GM19397 (cell line): ENCODE results near the gene PPP6R2.

Experiments used
- ATAC-seq: cut with Tn5 transposase; IDR thresholded peaks from one replicate; pipeline ENCODE4 v1.9.1; 2021; ENCODE audit warnings: mild to moderate bottlenecking, moderate library complexity; ENCODE audit not compliant: unreplicated experiment

Gene PPP6R2

GRCh38 chr22:50443197-50443596 lies 100.1 kb downstream of the PPP6R2 start:
- no peak for ATAC-seq

DNA sequence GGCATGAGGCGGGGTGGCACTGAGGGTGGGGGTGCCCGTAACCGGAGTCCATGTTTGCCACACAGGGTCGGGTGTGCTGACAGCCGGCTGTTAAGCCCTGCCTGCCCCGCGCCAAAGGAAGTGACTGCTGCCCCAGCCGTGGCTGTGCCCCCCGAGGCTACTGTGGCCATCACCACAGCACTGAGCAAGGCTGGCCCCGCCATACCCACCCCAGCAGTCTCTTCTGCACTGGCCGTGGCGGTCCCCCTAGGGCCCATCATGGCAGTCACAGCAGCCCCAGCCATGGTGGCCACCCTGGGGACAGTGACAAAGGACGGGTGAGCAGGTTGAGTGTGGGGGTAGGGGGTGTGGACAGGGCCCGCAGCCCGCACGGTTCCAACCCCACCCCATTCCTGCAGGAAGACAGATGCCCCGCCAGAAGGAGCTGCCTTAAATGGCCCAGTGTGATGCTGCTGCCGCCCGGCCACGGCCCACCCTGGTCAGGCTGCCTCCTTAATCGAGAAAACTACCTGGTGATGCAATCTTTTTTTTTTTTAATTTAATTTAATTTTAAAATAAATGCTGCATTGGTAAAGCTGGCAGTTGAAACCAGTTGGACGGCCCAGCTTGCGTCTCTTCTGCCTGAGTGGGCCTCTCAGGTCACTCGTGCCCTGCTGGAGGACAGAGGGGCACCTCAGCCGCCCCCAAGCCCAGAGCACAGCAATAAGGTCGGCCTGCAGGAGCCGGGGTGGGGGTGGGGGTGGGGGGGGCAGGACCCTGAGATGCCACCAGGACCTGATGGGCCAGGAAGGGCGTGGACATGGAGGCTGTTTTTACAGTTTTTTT lies 100.9 kb downstream of the PPP6R2 start:
- no peak for ATAC-seq

DNA sequence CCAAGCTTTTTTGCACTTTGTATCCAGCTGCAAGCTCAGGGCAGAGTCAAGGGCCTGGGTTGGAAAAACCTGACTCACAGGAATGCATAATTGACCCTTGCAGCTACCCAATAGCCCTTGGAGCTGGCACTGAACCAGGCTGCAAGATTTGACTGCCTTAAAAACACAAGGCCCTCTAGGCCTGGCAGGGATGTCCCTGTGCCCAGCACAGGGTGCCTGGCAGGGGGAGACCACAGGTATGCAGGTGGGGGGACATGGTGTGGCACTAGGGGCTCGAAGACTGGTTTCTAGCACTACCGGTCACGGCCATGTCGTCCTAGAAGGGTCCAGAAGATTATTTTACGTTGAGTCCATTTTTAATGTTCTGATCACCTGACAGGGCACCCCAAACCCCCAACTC lies 101.5 kb downstream of the PPP6R2 start:
- ATAC-seq: no peak

GRCh38 chr22:50445071-50445879 lies 102.1 kb downstream of the PPP6R2 start:
- no peak for ATAC-seq

GRCh38 chr22:50445880-50446707 lies 103.0 kb downstream of the PPP6R2 start:
- ATAC-seq: no peak

DNA sequence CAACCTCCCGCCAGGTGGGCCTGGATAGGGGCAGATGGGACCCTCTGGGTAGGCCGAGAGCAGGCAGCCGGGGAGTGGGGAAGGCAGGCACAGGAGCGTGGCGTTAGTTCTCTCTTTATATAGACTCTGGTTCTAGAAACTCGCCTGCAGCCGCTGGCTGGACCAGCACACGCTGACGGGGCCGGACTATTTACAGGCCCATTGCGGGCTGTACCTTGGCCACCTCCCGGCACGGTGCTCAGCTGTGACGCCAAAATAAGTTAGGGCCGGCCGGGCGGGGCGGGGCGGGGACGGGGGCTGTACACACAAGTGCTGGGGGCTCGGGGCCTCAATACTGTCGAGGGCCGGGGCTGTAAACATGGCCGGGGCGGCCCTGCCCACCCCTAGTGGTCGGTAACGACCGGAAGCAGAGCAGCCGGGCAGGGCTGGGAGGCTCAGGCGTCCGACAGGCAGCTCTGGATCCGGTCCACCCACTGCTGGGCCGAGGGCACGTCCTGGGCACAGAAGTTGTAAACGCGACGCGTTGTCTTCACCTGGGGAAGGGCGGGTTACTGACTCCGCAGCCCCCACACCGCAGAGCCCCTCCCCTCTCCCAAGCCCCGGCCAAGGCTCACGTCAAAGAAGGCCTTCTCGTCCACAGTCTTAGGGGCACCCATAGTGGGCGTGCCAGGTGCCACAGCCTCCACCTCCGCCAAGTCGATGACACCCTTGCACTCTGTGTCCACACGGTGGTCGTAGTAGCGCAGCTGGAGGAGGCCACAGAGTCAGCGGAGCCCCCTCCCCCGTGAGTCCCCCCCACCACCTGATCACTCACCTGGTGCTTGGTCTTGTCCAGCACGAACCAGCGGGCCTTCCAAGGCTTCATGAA lies 103.8 kb downstream of the PPP6R2 start:
- ATAC-seq: no peak

GRCh38 chr22:50447576-50448551 lies 104.7 kb downstream of the PPP6R2 start:
- no peak for ATAC-seq

- no peak for ATAC-seq
Observed at GRCh38 chr22:50452649-50453048, 109.5 kb downstream of the PPP6R2 start.

DNA sequence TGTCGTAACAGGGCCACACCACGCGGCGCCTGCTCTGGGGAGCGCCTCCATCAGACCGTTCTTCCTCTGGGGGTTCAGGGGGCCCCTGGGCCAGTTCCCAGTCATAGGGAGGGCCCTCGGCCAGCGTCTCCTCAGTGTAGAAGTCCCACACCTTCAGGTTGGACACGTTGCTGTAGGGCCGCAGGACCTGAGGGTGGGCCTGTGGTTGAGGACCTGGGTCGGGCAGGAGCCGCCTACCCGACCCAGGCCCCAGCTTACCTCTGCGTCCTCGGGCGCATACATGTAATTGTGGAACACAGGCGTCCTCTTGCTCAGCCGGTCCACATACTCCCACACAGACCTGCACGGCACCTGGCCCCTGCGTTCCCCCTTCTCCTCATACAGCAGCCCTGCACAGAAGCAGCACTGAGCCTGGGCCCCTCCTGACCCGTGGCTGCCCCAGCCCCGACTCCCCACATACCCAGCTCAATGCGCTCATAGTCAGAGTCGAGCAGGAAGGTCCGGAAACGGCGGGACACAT lies 111.5 kb downstream of the PPP6R2 start:
- no peak for ATAC-seq

- no peak for ATAC-seq
Observed at GRCh38 chr22:50455201-50455600, 112.1 kb downstream of the PPP6R2 start.

GRCh38 chr22:50456026-50456425 lies 112.9 kb downstream of the PPP6R2 start:
- ATAC-seq: no peak

GRCh38 chr22:50456466-50457234 lies 113.5 kb downstream of the PPP6R2 start:
- no peak for ATAC-seq

DNA sequence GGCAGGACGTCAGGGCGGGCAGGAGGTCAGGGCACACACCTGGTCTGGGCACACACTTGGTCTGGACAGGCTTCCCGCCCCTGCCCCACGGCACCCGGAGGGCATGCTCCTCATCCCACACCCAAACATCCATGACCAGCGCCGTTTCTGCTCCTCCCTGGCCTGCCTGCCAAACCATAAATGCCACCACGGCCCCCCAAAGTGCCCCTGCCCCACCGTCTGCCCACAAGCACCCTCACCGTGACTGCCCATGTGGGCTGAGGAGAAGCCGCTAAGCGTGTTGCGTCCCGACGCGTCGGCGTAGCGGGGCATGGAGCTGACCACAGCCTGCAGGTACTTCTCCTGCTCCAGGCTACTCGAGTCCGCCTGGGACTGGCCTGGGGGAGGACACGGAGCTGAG lies 115.9 kb downstream of the PPP6R2 start:
- no peak for ATAC-seq

GRCh38 chr22:50459496-50460140 lies 116.5 kb downstream of the PPP6R2 start:
- ATAC-seq: no peak

DNA sequence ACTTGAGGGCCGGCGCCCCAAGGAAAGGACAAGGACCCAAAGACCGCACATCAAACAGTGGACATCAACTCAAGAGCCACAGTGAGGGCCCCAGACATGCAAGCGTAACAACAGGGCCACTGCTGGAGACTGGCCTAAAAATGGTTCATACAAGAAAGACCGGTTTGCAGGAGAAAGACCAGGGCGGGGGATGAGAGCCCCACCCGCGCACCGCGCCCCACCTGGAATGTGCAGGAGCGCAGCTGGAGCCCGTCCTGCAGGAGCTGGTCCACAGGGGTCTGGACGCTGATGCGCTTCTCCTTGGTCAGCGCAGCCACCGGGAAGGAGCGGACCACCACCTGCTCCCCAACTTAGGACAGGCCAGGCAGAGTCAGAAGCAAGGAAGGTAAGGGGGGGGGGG lies 117.8 kb downstream of the PPP6R2 start:
- no peak for ATAC-seq

GRCh38 chr22:50461536-50461935 lies 118.4 kb downstream of the PPP6R2 start:
- ATAC-seq: no peak

GRCh38 chr22:50461979-50462540 lies 118.9 kb downstream of the PPP6R2 start:
- ATAC-seq: no peak
